GM19328 (cell line): ENCODE results near the gene KLC4.

Experiments used
- ATAC-seq: cut with Tn5 transposase; IDR thresholded peaks from one replicate; pipeline ENCODE4 v1.9.1; 2021; ENCODE audit warnings: mild to moderate bottlenecking, moderate library complexity; ENCODE audit not compliant: unreplicated experiment

KLC4 gene

GRCh38 chr6:43059168-43060033 is at the start of gene KLC4, which contains the start of gene MRPL2:
TSS of gene KLC4 (plus strand) at chr6:43059631. CDS start at chr6:43061336, 1,705 bp downstream.
TSS of gene MRPL2 (minus strand) at chr6:43059434. CDS start at chr6:43059381, 53 bp downstream.
- ATAC-seq, result peak; percentile 94

- ATAC-seq, result no peak
Measured at GRCh38 chr6:43011207-43011606, 48.2 kb upstream of the KLC4 start.

- ATAC-seq, result no peak
Measured at GRCh38 chr6:43012364-43012763, 47.1 kb upstream of the KLC4 start.

- no peak for ATAC-seq
Measured at GRCh38 chr6:43013097-43013842, 46.2 kb upstream of the KLC4 start.

- ATAC-seq, result peak; percentile 88
Measured at GRCh38 chr6:43013843-43014433, 45.5 kb upstream of the KLC4 start, which contains the start of the genes KLHDC3 and MEA1. TSS of gene KLHDC3 (plus strand) at chr6:43014249. CDS start at chr6:43017193, 2,944 bp downstream. TSS of gene MEA1 (minus strand) at chr6:43013946. CDS start at chr6:43013813, 133 bp downstream.

- no peak for ATAC-seq
Measured at GRCh38 chr6:43014434-43014909, 45.0 kb upstream of the KLC4 start.

- no peak for ATAC-seq
Measured at GRCh38 chr6:43016176-43016942, 43.1 kb upstream of the KLC4 start.

GRCh38 chr6:43016943-43017334 is 42.5 kb upstream of the KLC4 start:
- no peak for ATAC-seq

GRCh38 chr6:43019152-43019551 is 40.3 kb upstream of the KLC4 start:
- ATAC-seq, result no peak

GRCh38 chr6:43020052-43020705 is 39.3 kb upstream of the KLC4 start:
- no peak for ATAC-seq

GRCh38 chr6:43020847-43021246 is 38.6 kb upstream of the KLC4 start:
- no peak for ATAC-seq

GRCh38 chr6:43021270-43022047 is 38.0 kb upstream of the KLC4 start, which contains the start of gene RRP36:
TSS of gene RRP36 (plus strand) at chr6:43021623. CDS start at chr6:43021655, 32 bp downstream.
- no peak for ATAC-seq

GRCh38 chr6:43024436-43024835 is 35.0 kb upstream of the KLC4 start:
- no peak for ATAC-seq

GRCh38 chr6:43026365-43026764 is 33.1 kb upstream of the KLC4 start:
- no peak for ATAC-seq

- ATAC-seq, result no peak
Measured at GRCh38 chr6:43029120-43029519, 30.3 kb upstream of the KLC4 start.

- ATAC-seq, result no peak
Measured at GRCh38 chr6:43032326-43032725, 27.1 kb upstream of the KLC4 start.

- ATAC-seq, result no peak
Measured at GRCh38 chr6:43033496-43034189, 25.8 kb upstream of the KLC4 start.

- ATAC-seq, result no peak
Measured at GRCh38 chr6:43034190-43034525, 25.3 kb upstream of the KLC4 start.
